A549 (cell line): ENCODE data around the gene NFIL3. TPM values are rescaled to one million over a fixed set of nuclear protein-coding genes. Genes with fewer than 3 reads are reported as not detected.
"Not testable (repeated sequence)": the region's sequence is repeated elsewhere in the genome, so short reads cannot be mapped to it uniquely, and the experiment has no call there.

Experiments
- ATAC-seq, 2 experiments: fragments of 200-7000 bp in 1 of 2; fragments of >200 bp in 1 of 2; cut with Nextera tagmentation in 1 of 2; cut with Tn5 transposase in 1 of 2; 3 replicates each; pipeline versions ENCODE4 v1.8.0 to v1.9.1; 2018 to 2020; ENCODE audit warnings: mild to moderate bottlenecking in 1 of 2, moderate library complexity in 1 of 2
- CTCF ChIA-PET: fragments of 300-600 bp; sonication (Branson Sonifier 250); formaldehyde crosslinking; extraction: SDS; loops from one replicate; lab custom pipeline; 2021; ENCODE audit warnings: antibody characterized with exemption, inconsistent platforms; lab: Yijun Ruan, JAX
- POLR2A ChIA-PET: fragments of 350-600 bp; formaldehyde crosslinking; extraction: SDS; loops from one replicate; lab custom pipeline; 2021; ENCODE audit warnings: antibody characterized with exemption, inconsistent platforms; lab: Yijun Ruan, JAX
- DNase-seq, 2 experiments: peaks; one replicate each; pipeline versions ENCODE4 v3.0.0 to v3.0.0-alpha.2; 2011 to 2016; ENCODE audit warnings: low read depth in 1 of 2, low spot score in 1 of 2
- FAIRE-seq: peaks from 2 replicates; lab custom pipeline; 2011; peaks lifted over from hg19 to GRCh38; lab: Jason Lieb, UNC
- H3K27ac ChIP-seq, 2 experiments: fragments of >200 bp; sonication (Bioruptor Twin); formaldehyde crosslinking; 3 replicates each; pipeline ENCODE4 v1.5.1; 2016 to 2017
- H3K4me1 ChIP-seq: fragments of >200 bp; sonication (Bioruptor Twin); formaldehyde crosslinking; 3 replicates; pipeline ENCODE4 v1.6.1; 2016
- H3K4me2 ChIP-seq: fragments of >200 bp; sonication (Bioruptor Twin); formaldehyde crosslinking; 3 replicates; pipeline ENCODE4 v1.6.1; 2016
- H3K4me3 ChIP-seq: fragments of >200 bp; sonication (Bioruptor Twin); formaldehyde crosslinking; 3 replicates; pipeline ENCODE4 v1.5.1; 2016
- H3K9me3 ChIP-seq: fragments of >200 bp; sonication (Bioruptor Twin); formaldehyde crosslinking; 3 replicates; pipeline ENCODE4 v1.6.1; 2016
- ATOH8 ChIP-seq: fragments of 250-450 bp; sonication (Bioruptor Pico); IDR thresholded peaks from 2 replicates; pipeline ENCODE4 v1.5.0; 2020; ENCODE audit warnings: low read depth, mild to moderate bottlenecking, moderate library complexity
- CHD4 ChIP-seq: fragments of 200-600 bp; sonication (generic); IDR thresholded peaks from 2 replicates; pipeline ENCODE4 v1.6.1; 2016; ENCODE audit warnings: antibody characterized with exemption, mild to moderate bottlenecking, borderline replicate concordance
- EHMT2 ChIP-seq: fragments of 200-600 bp; sonication (generic); IDR thresholded peaks from 2 replicates; pipeline ENCODE4 v1.6.1; 2016; ENCODE audit warnings: antibody characterized with exemption, low read depth, mild to moderate bottlenecking, moderate library complexity
- EP300 ChIP-seq, 2 experiments: fragments of >200 bp; sonication (Bioruptor Twin); formaldehyde crosslinking; IDR thresholded peaks; 2 replicates in 1 of 2; 3 replicates in 1 of 2; pipeline ENCODE4 v1.6.1; 2016 to 2017
- ESRRA ChIP-seq: fragments of 150-350 bp; IDR thresholded peaks from 2 replicates; pipeline ENCODE4 v1.6.1; 2014; ENCODE audit warnings: mild to moderate bottlenecking, low read length, borderline replicate concordance
- FOXS1 ChIP-seq: fragments of 250-450 bp; sonication (Bioruptor Pico); IDR thresholded peaks from 2 replicates; pipeline ENCODE4 v1.5.0; 2020; ENCODE audit warnings: mild to moderate bottlenecking, moderate library complexity
- MAFK ChIP-seq: fragments of 450-650 bp; IDR thresholded peaks from 2 replicates; pipeline ENCODE4 v1.6.1; 2014; ENCODE audit not compliant: partially characterized antibody
- NPAS2 ChIP-seq: fragments of 250-450 bp; sonication (Bioruptor Pico); IDR thresholded peaks from 2 replicates; pipeline ENCODE4 v1.8.0; 2022; ENCODE audit warnings: mild to moderate bottlenecking, moderate library complexity, borderline replicate concordance
- POLR2A ChIP-seq: IDR thresholded peaks from 2 replicates; pipeline ENCODE4 v1.6.1; 2012; ENCODE audit warnings: mild to moderate bottlenecking, low read length
- RARB ChIP-seq: fragments of 250-450 bp; sonication (Bioruptor Pico); IDR thresholded peaks from 2 replicates; pipeline ENCODE4 v1.8.0; 2021; ENCODE audit warnings: mild to moderate bottlenecking, moderate library complexity
- RNF2 ChIP-seq: fragments of 200-600 bp; sonication (generic); IDR thresholded peaks from 2 replicates; pipeline ENCODE4 v1.6.1; 2016; ENCODE audit warnings: low read depth, mild to moderate bottlenecking, antibody characterized with exemption, moderate library complexity, borderline replicate concordance
- SMC3 ChIP-seq: fragments of >200 bp; sonication (Bioruptor Twin); formaldehyde crosslinking; IDR thresholded peaks from 3 replicates; pipeline ENCODE4 v1.6.1; 2018; ENCODE audit warnings: inconsistent platforms
- TFCP2L1 ChIP-seq: fragments of 250-450 bp; sonication (Bioruptor Pico); IDR thresholded peaks from 2 replicates; pipeline ENCODE4 v1.5.0; 2021; ENCODE audit warnings: mild to moderate bottlenecking
- USF2 ChIP-seq: fragments of 450-650 bp; IDR thresholded peaks from 2 replicates; pipeline ENCODE4 v1.6.1; 2014; ENCODE audit warnings: antibody characterized with exemption
- WGBS: methylation state at CpG from one replicate; pipeline ENCODE4 v1.1.6; 2017; ENCODE audit errors: missing lambda C conversion rate; 5-methylcytosine and 5-hydroxymethylcytosine counted together
- polyA plus RNA-seq, 4 experiments: library from polyadenylated mRNA; depleted of rRNA in 3 of 4; stranded (reverse); fragments of >200 nt; fragmentation: RNase III in 1 of 4; extraction: RNeasy Plus Mini Kit Qiagen cat#74134 plus additional on column Dnase treatment in 1 of 4; gene quantifications; 2 replicates in 3 of 4; 3 replicates in 1 of 4; pipeline ENCODE4 v1.2.3, GENCODE V29; 2011 to 2017
- TF ChIP-seq, protein P1 (sequence below): fragments of >200 bp; sonication (Bioruptor Twin); formaldehyde crosslinking; IDR thresholded peaks from 3 replicates; pipeline ENCODE4 v1.5.1; 2016
- TF ChIP-seq, protein P2 (sequence below): IDR thresholded peaks from 2 replicates; pipeline ENCODE4 v1.6.1; 2012

The NFIL3 gene
- polyA plus RNA-seq, 2 of the 4 experiments (the other 2 are of a cell fraction): 10.5 to 16.1 TPM

- DNase-seq (no peak), FAIRE-seq (no peak), ATAC-seq (no peak)
- H3K27ac ChIP-seq: no peak overlapping the region
- H3K9me3 ChIP-seq: no peaks in the 10 kb centered on the region
- no peak overlapping the region for H3K4me3 ChIP-seq
- WGBS: 82% methylated on average over 2 of the region's 2 CpGs
- TF ChIP-seq FOXS1 (no peak), EP300 (IDR thresholded peaks at IDR 0.05) (no peak)
- ChIA-PET CTCF (interaction anchor here (1.0 kb wide), 1 partner anchor 19 kb away, joined by 3 read pairs; no protein-coding TSS in a partner anchor), POLR2A (no interaction called here)
- no peaks in the 10 kb centered on the region for H3K4me1 ChIP-seq
- no peak overlapping the region for H3K4me2 ChIP-seq
Measured at GRCh38 chr9:91378695-91379127, 44.9 kb downstream of the NFIL3 start.

- CTCF ChIA-PET: interaction anchor here (1.7 kb wide), 1 partner anchor 48 kb away, joined by 4 read pairs; no protein-coding TSS in a partner anchor
- DNase-seq, H3K9me3 ChIP-seq, FAIRE-seq, H3K4me1 ChIP-seq, ATAC-seq, H3K4me3 ChIP-seq, H3K27ac ChIP-seq, H3K4me2 ChIP-seq, POLR2A ChIA-PET: not testable (repeated sequence)
- WGBS: 93% methylated on average over 3 of the region's 3 CpGs
Measured at GRCh38 chr9:91378054-91378453, 45.6 kb downstream of the NFIL3 start.

GRCh38 chr9:91376239-91376638, 47.4 kb downstream of the NFIL3 start:
- ChIA-PET POLR2A (no interaction called here), CTCF (no interaction called here)
- DNase-seq (no peak), ATAC-seq (no peak), FAIRE-seq (no peak)
- H3K4me2 ChIP-seq: no peak overlapping the region
- H3K27ac ChIP-seq: no peak overlapping the region
- no peaks in the 10 kb centered on the region for H3K4me1 ChIP-seq
- H3K4me3 ChIP-seq: no peak overlapping the region
- WGBS: 65% methylated on average over 4 of the region's 4 CpGs
- H3K9me3 ChIP-seq: no peaks in the 10 kb centered on the region
- TF ChIP-seq ATOH8 (CRISPR knock-in tag): no peak
- TF ChIP-seq CHD4: no peak
- TF ChIP-seq TFCP2L1 (CRISPR knock-in tag): no peak
- TF ChIP-seq, protein P1, sequence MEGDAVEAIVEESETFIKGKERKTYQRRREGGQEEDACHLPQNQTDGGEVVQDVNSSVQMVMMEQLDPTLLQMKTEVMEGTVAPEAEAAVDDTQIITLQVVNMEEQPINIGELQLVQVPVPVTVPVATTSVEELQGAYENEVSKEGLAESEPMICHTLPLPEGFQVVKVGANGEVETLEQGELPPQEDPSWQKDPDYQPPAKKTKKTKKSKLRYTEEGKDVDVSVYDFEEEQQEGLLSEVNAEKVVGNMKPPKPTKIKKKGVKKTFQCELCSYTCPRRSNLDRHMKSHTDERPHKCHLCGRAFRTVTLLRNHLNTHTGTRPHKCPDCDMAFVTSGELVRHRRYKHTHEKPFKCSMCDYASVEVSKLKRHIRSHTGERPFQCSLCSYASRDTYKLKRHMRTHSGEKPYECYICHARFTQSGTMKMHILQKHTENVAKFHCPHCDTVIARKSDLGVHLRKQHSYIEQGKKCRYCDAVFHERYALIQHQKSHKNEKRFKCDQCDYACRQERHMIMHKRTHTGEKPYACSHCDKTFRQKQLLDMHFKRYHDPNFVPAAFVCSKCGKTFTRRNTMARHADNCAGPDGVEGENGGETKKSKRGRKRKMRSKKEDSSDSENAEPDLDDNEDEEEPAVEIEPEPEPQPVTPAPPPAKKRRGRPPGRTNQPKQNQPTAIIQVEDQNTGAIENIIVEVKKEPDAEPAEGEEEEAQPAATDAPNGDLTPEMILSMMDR: no peak
- TF ChIP-seq POLR2A: no peak
- no peak for TF ChIP-seq MAFK
- TF ChIP-seq USF2: no peak
- no peak for TF ChIP-seq ESRRA
- TF ChIP-seq EHMT2: no peak
- no peak for TF ChIP-seq NPAS2 (CRISPR knock-in tag)

DNA sequence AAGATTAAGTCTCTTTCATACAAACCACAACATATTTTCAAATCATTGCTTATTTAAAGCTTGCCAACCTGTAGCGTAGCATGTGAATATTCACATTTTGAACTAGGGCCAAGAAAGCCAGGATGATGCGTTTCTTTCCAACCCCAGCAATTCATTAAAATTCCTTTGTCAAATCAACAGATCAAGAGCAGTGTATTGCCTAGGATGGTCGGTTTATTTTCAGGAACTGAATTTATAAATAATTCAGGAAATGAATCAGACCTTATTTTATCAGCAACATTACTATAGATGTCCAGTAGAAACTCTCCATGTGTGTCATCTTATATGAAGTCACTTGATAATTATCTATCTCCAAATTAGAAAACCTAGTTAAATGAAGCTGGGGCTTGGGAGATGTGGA, 48.7 kb downstream of the NFIL3 start:
- WGBS: 72% methylated on average over 3 of the region's 3 CpGs
- no peak for TF ChIP-seq RARB (CRISPR knock-in tag)
- TF ChIP-seq RNF2: no peak
- no peak for TF ChIP-seq SMC3
- TF ChIP-seq, protein P2, sequence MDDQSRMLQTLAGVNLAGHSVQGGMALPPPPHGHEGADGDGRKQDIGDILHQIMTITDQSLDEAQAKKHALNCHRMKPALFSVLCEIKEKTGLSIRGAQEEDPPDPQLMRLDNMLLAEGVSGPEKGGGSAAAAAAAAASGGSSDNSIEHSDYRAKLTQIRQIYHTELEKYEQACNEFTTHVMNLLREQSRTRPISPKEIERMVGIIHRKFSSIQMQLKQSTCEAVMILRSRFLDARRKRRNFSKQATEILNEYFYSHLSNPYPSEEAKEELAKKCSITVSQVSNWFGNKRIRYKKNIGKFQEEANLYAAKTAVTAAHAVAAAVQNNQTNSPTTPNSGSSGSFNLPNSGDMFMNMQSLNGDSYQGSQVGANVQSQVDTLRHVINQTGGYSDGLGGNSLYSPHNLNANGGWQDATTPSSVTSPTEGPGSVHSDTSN: no peak
- no peak overlapping the region for H3K4me2 ChIP-seq
- no peak for FAIRE-seq
- POLR2A ChIA-PET: no interaction called here
- CTCF ChIA-PET: interaction anchor here (0.9 kb wide), 1 partner anchor 338 kb away, joined by 3 read pairs; no protein-coding TSS in a partner anchor
- H3K4me3 ChIP-seq: no peak overlapping the region
- H3K9me3 ChIP-seq: no peaks in the 10 kb centered on the region
- ATAC-seq: no peak
- no peak for DNase-seq
- H3K27ac ChIP-seq: no peak overlapping the region
- H3K4me1 ChIP-seq: no peaks in the 10 kb centered on the region
